Hepatocyte (in vitro differentiated cells): ENCODE results near the gene TIMP4. TPM values are rescaled to one million over a fixed set of nuclear protein-coding genes. Genes with fewer than 3 reads are reported as not detected.
A peak's percentile ranks its signal among the peaks of the same experiment; 100 is the strongest.

ENCODE experiments used
- DNase-seq: peaks from one replicate; pipeline ENCODE4 v3.0.0-alpha.2; 2016; ENCODE audit warnings: low spot score
- H2AFZ ChIP-seq: fragments of 200-600 bp; sonication (generic); 2 replicates; pipeline ENCODE4 v1.6.0; 2016; ENCODE audit warnings: antibody characterized with exemption, mild to moderate bottlenecking
- H3K27ac ChIP-seq: fragments of 200-600 bp; sonication (generic); 2 replicates; pipeline ENCODE4 v1.5.1; 2016; ENCODE audit warnings: mild to moderate bottlenecking
- H3K27me3 ChIP-seq: fragments of 200-600 bp; sonication (generic); 2 replicates; pipeline ENCODE4 v1.6.1; 2016
- H3K36me3 ChIP-seq: fragments of 200-600 bp; sonication (generic); replicated peaks from 2 replicates; pipeline ENCODE4 v1.5.1; 2016; ENCODE audit warnings: low read depth; ENCODE audit not compliant: insufficient read depth
- H3K4me1 ChIP-seq: fragments of 200-600 bp; sonication (generic); 2 replicates; pipeline ENCODE4 v1.5.1; 2016; ENCODE audit warnings: mild to moderate bottlenecking, moderate library complexity; ENCODE audit not compliant: insufficient read depth
- H3K4me2 ChIP-seq: fragments of 200-600 bp; sonication (generic); 2 replicates; pipeline ENCODE4 v1.6.0; 2016
- H3K4me3 ChIP-seq: fragments of 200-600 bp; sonication (generic); 2 replicates; pipeline ENCODE4 v1.5.1; 2016; ENCODE audit warnings: mild to moderate bottlenecking
- H3K79me2 ChIP-seq: fragments of 200-600 bp; sonication (generic); 2 replicates; pipeline ENCODE4 v1.6.0; 2017; ENCODE audit warnings: mild to moderate bottlenecking
- H3K9me2 ChIP-seq: fragments of 200-600 bp; sonication (generic); replicated peaks from 2 replicates; pipeline ENCODE4 v1.6.0; 2017; ENCODE audit warnings: mild to moderate bottlenecking; ENCODE audit not compliant: insufficient read depth
- H3K9me3 ChIP-seq: fragments of 200-600 bp; sonication (generic); 2 replicates; pipeline ENCODE4 v1.5.1; 2016; ENCODE audit warnings: low read depth, mild to moderate bottlenecking
- H4K20me1 ChIP-seq: fragments of 200-600 bp; sonication (generic); 2 replicates; pipeline ENCODE4 v1.6.0; 2016; ENCODE audit warnings: mild to moderate bottlenecking; ENCODE audit not compliant: insufficient read depth, poor library complexity, severe bottlenecking
- CTCF ChIP-seq: fragments of 200-600 bp; sonication (generic); IDR thresholded peaks from 2 replicates; pipeline ENCODE4 v1.5.1; 2016; ENCODE audit warnings: antibody characterized with exemption, mild to moderate bottlenecking; ENCODE audit not compliant: poor library complexity
- EZH2 ChIP-seq: fragments of 200-600 bp; sonication (generic); IDR thresholded peaks from 2 replicates; pipeline ENCODE4 v1.6.1; 2016; ENCODE audit warnings: antibody characterized with exemption, mild to moderate bottlenecking, borderline replicate concordance
- EZH2phosphoT487 ChIP-seq: fragments of 200-600 bp; sonication (generic); IDR thresholded peaks from one replicate; pipeline ENCODE4 v1.6.1; 2018; ENCODE audit warnings: antibody characterized with exemption, mild to moderate bottlenecking, low read depth, moderate library complexity; ENCODE audit not compliant: unreplicated experiment, severe bottlenecking
- WGBS: methylation state at CpG from one replicate; pipeline ENCODE4 v1.1.6; 2016; ENCODE audit warnings: low lambda C conversion rate; ENCODE audit errors: missing lambda C conversion rate; 5-methylcytosine and 5-hydroxymethylcytosine counted together
- polyA plus RNA-seq: library from polyadenylated mRNA; unstranded; fragments of >200 nt; fragmentation: Nextera tagmentation; extraction: Ambion mirVana; gene quantifications from 2 replicates; pipeline ENCODE4 v1.2.1, GENCODE V29; 2016
- total RNA-seq: library from RNA; depleted of rRNA; stranded (reverse); fragments of >200 nt; gene quantifications from 2 replicates; pipeline ENCODE4 v1.2.3, GENCODE V29; 2014

TIMP4 gene
- total and polyA plus RNA-seq, 2 experiments from 2014 or later = 4.7 TPM

- DNase-seq = no peak
- no peaks in the 10 kb centered on the region for H3K9me3 ChIP-seq
- H2AFZ ChIP-seq = no peak overlapping the region
- no peak overlapping the region for H3K4me3 ChIP-seq
- no peaks in the 10 kb centered on the region for H3K9me2 ChIP-seq
- no peaks in the 10 kb centered on the region for H3K79me2 ChIP-seq
- H3K4me1 ChIP-seq = peaks cover 3% of the 10 kb centered on the region
- 93% methylated on average over 4 of the region's 4 CpGs for WGBS
- TF ChIP-seq EZH2phosphoT487 (no peak), CTCF (no peak), EZH2 (no peak)
- no peaks in the 10 kb centered on the region for H3K27me3 ChIP-seq
- no peak overlapping the region for H3K4me2 ChIP-seq
- no peaks in the 10 kb centered on the region for H3K36me3 ChIP-seq
- no peaks in the 10 kb centered on the region for H4K20me1 ChIP-seq
- no peak overlapping the region for H3K27ac ChIP-seq
Measured at GRCh38 chr3:12142476-12142875, 16.2 kb downstream of the TIMP4 start.

- no peaks in the 10 kb centered on the region for H3K79me2 ChIP-seq
- no peak overlapping the region for H3K4me3 ChIP-seq
- H3K27ac ChIP-seq = no peak overlapping the region
- no peak overlapping the region for H3K4me2 ChIP-seq
- no peaks in the 10 kb centered on the region for H3K9me2 ChIP-seq
- H4K20me1 ChIP-seq = no peaks in the 10 kb centered on the region
- 95% methylated on average over 1 of the region's 1 CpG for WGBS
- H3K4me1 ChIP-seq = peaks cover 3% of the 10 kb centered on the region
- no peaks in the 10 kb centered on the region for H3K27me3 ChIP-seq
- no peak for TF ChIP-seq CTCF
- TF ChIP-seq EZH2phosphoT487 = no peak
- no peak for TF ChIP-seq EZH2
- no peak for DNase-seq
- no peaks in the 10 kb centered on the region for H3K9me3 ChIP-seq
- H3K36me3 ChIP-seq = no peaks in the 10 kb centered on the region
- no peak overlapping the region for H2AFZ ChIP-seq
Measured at GRCh38 chr3:12141350-12141749, 17.4 kb downstream of the TIMP4 start.

- H3K4me3 ChIP-seq = no peak overlapping the region
- 61% methylated on average over 5 of the region's 5 CpGs for WGBS
- H3K4me1 ChIP-seq = no peaks in the 10 kb centered on the region
- no peaks in the 10 kb centered on the region for H3K36me3 ChIP-seq
- no peak overlapping the region for H3K4me2 ChIP-seq
- DNase-seq = peak; percentile 66
- TF ChIP-seq EZH2phosphoT487 (no peak), CTCF (peak; percentile 62)
- H2AFZ ChIP-seq = no peak overlapping the region
- no peaks in the 10 kb centered on the region for H3K9me2 ChIP-seq
- H3K27me3 ChIP-seq = no peaks in the 10 kb centered on the region
- no peak overlapping the region for H3K27ac ChIP-seq
- H4K20me1 ChIP-seq = no peaks in the 10 kb centered on the region
- H3K79me2 ChIP-seq = no peaks in the 10 kb centered on the region
- no peaks in the 10 kb centered on the region for H3K9me3 ChIP-seq
Measured at GRCh38 chr3:12139111-12139511, 19.6 kb downstream of the TIMP4 start.

GRCh38 chr3:12138044-12138443 lies 20.7 kb downstream of the TIMP4 start:
- Histone ChIP-seq H2AFZ (no peak overlapping the region), H3K27me3 (no peaks in the 10 kb centered on the region), H3K27ac (no peak overlapping the region), H4K20me1 (no peaks in the 10 kb centered on the region), H3K4me1 (no peaks in the 10 kb centered on the region), H3K9me3 (no peaks in the 10 kb centered on the region), H3K36me3 (no peaks in the 10 kb centered on the region), H3K79me2 (no peaks in the 10 kb centered on the region), H3K4me2 (no peak overlapping the region), H3K9me2 (no peaks in the 10 kb centered on the region), H3K4me3 (no peak overlapping the region)
- TF ChIP-seq CTCF (peak; percentile 36), EZH2phosphoT487 (no peak)
- no peak for DNase-seq
- WGBS = 42% methylated on average over 1 of the region's 1 CpG
